ENCODE data around the gene MAD2L1BP. TPM values are rescaled to one million over a fixed set of nuclear protein-coding genes. Genes with fewer than 3 reads are reported as not detected.
"Not testable (repeated sequence)": the region's sequence is repeated elsewhere in the genome, so short reads cannot be mapped to it uniquely, and the experiment has no call there.

Gene MAD2L1BP
- 19.2 TPM for total RNA-seq
- long read RNA-seq, transcript MAD2L1BP-201 (3 exons, 1,301 nt): major isoform, 18 of 22 reads
- long read RNA-seq, partial matches to known transcripts: 0 of 22 reads
- long read RNA-seq, other reads (novel, unspliced or antisense): 4 of 22 reads

DNA sequence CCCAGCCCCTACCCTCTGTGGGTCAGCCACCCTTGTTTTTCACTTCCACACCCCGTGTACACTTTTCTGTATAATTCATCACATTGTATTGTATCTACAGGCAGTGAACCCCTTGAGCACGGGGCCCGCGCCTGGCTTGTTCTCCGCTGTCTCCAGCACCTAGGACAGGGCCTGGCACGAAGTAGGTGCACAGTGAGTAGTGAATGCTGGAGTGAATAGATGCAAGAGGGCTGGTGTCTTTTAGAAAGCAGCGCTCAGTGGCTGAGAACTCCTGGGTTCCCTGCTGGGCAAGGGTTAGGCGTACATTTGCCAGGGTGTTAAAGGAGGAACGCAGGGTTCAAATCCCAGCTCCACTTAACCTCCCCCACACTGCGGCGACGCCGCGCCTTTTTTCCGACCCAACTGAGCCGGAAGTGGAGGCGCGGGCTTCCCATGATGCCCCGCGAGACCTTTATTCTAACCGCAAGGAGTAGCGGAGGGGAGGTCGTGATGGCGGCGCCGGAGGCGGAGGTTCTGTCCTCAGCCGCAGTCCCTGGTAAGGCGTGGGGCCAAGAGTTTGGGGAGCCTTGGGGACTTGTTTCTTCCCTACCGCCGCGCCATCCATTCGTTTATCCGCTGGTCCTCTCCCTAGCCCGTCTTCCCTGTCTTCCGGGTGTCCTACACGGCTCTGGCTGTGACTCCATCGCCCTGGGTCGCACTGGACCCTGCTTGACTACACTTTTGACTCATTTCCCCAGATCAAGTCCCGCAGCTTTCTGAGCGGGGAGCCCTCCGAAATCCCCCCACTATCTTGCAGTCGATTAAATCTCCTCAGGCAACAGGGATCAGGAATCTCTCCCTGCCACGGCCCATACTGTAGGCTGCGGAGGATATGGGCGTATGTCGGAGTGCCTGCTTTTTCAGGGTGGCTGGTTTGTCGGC lies at the start of gene MAD2L1BP:
Gene MAD2L1BP (plus strand): TSS at position 454 of the 921 bp plus-strand sequence. CDS start 36 bp downstream, at position 490.
- H3K36me3 ChIP-seq: peaks cover 40% of the 10 kb centered on the region
- DNase-seq (peak; percentile 90), ATAC-seq (peak; percentile 93 to 97)
- peaks cover 47% of the 10 kb centered on the region for H3K4me1 ChIP-seq
- H3K27ac ChIP-seq: peak within 1 kb of the TSS; percentile 85
- peak within 1 kb of the TSS; percentile 88 for H3K4me3 ChIP-seq
- no peaks in the 10 kb centered on the region for H3K9me3 ChIP-seq
- intact Hi-C loops (cut with DNase I): no loop called here
- TF ChIP-seq CTCF (IDR thresholded peaks at IDR 0.05): no peak
- H3K27me3 ChIP-seq (ENCODE audit: low read depth): no peaks in the 10 kb centered on the region

GRCh38 chr6:43588194-43588593 lies 47.4 kb upstream of the MAD2L1BP start:
- Histone ChIP-seq H3K27ac (no peak overlapping the region), H3K4me3 (no peak overlapping the region), H3K9me3 (no peaks in the 10 kb centered on the region), H3K4me1 (no peaks in the 10 kb centered on the region), H3K36me3 (peaks cover 91% of the 10 kb centered on the region), H3K27me3 (ENCODE audit: low read depth) (no peaks in the 10 kb centered on the region)
- intact Hi-C loops (cut with DNase I): no loop called here
- DNase-seq (no peak), ATAC-seq (no peak)
- no peak for TF ChIP-seq CTCF (IDR thresholded peaks at IDR 0.05)

GRCh38 chr6:43589564-43589963 lies 46.1 kb upstream of the MAD2L1BP start:
- ATAC-seq; H3K4me1 ChIP-seq; H3K4me3 ChIP-seq; H3K27me3 ChIP-seq (ENCODE audit: low read depth); DNase-seq; intact Hi-C loops (cut with DNase I); H3K9me3 ChIP-seq; H3K27ac ChIP-seq: not testable (repeated sequence)
- peaks cover 81% of the 10 kb centered on the region for H3K36me3 ChIP-seq

- peaks cover 63% of the 10 kb centered on the region for H3K36me3 ChIP-seq
- intact Hi-C loops (cut with DNase I): no loop called here
Observed at GRCh38 chr6:43593938-43594337, 41.7 kb upstream of the MAD2L1BP start.

DNA sequence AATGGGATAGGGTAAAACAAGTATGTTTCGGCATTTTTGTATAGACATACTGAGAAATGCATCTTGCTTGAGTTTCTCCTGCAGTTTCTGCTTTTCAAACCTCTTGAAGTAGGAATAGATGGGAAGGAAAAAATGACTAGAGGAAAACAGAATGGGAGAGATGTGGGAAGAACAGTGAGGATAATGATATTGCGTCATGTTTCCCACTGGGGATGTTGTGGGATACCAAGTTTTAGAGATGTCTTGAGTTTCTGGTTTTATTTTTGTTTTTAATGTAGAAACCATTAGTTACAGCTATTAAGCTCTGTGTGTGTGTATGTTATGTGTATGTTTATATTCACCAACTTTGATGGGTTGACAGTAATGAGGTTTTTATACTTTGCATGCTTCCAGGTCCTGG lies 35.0 kb upstream of the MAD2L1BP start:
- Histone ChIP-seq H3K27ac (no peak overlapping the region), H3K36me3 (peaks cover 86% of the 10 kb centered on the region), H3K4me1 (no peaks in the 10 kb centered on the region), H3K27me3 (ENCODE audit: low read depth) (no peaks in the 10 kb centered on the region), H3K9me3 (no peaks in the 10 kb centered on the region), H3K4me3 (no peak overlapping the region)
- intact Hi-C loops (cut with DNase I): no loop called here
- no peak for TF ChIP-seq CTCF (IDR thresholded peaks at IDR 0.05)
- ATAC-seq: no peak
- DNase-seq: no peak

More at GRCh38 chr6:43593938-43594337, 41.7 kb upstream of the MAD2L1BP start:
- H3K27ac ChIP-seq: no peak overlapping the region
- no peaks in the 10 kb centered on the region for H3K27me3 ChIP-seq (ENCODE audit: low read depth)
- H3K4me3 ChIP-seq: no peak overlapping the region
- no peak for TF ChIP-seq CTCF (IDR thresholded peaks at IDR 0.05)
- ATAC-seq (no peak), DNase-seq (no peak)
- H3K9me3 ChIP-seq: no peaks in the 10 kb centered on the region
- no peaks in the 10 kb centered on the region for H3K4me1 ChIP-seq

GRCh38 chr6:43604174-43604573 lies 31.5 kb upstream of the MAD2L1BP start:
- peaks cover 10% of the 10 kb centered on the region for H3K4me1 ChIP-seq
- H3K9me3 ChIP-seq: no peaks in the 10 kb centered on the region
- intact Hi-C loops (cut with DNase I): no loop called here
- no peak overlapping the region for H3K27ac ChIP-seq
- no peak overlapping the region for H3K4me3 ChIP-seq
- no peak for TF ChIP-seq CTCF (IDR thresholded peaks at IDR 0.05)
- H3K27me3 ChIP-seq (ENCODE audit: low read depth): no peaks in the 10 kb centered on the region
- peaks cover 81% of the 10 kb centered on the region for H3K36me3 ChIP-seq
- DNase-seq: no peak
- no peak for ATAC-seq
